ENCODE data around the gene GABRA1.
A peak's percentile ranks its signal among the peaks of the same experiment; 100 is the strongest.

Gene GABRA1

DNA sequence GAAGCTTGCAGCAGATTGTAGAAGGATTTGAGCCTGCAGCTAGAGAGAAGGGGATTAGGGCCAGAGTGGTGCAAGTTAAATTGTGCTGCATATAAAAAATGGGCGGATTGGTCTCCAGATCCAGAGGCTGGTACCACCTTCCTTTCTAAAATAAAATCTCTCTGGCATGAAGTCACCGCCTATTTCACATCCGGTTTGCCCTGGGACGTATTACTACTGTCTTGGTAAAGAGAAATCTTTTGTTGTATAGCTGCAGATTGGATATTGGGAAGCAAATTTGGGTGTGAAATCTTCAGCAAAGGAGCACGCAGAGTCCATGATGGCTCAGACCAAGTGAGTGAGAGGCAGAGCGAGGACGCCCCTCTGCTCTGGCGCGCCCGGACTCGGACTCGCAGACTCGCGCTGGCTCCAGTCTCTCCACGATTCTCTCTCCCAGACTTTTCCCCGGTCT lies at the start of gene GABRA1:
Gene GABRA1, plus strand, starts transcription at position 180 of the 451 bp plus-strand sequence. CDS start 2,691 bp downstream, outside the sequence.
- DNase-seq: no peak

DNA sequence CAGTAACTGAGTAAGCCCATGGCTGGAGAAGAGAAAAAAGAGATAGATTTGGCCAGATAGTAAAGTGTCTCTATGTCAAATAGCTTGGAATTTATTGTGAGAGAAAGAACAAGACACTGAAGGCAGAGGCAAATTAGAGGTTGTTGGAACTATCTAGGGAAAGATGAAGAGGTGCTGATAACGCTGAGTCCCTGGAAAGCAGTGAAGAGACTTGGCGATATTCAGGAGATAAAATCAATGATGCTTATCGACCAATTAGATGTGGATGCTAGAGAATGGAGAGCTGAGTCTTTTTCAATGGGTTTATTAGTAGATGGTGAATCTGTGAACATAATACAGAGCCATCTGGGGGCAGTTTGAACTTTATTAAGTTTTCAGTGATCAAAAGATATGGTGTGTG lies 48.6 kb upstream of the GABRA1 start:
- no peak for DNase-seq

DNA sequence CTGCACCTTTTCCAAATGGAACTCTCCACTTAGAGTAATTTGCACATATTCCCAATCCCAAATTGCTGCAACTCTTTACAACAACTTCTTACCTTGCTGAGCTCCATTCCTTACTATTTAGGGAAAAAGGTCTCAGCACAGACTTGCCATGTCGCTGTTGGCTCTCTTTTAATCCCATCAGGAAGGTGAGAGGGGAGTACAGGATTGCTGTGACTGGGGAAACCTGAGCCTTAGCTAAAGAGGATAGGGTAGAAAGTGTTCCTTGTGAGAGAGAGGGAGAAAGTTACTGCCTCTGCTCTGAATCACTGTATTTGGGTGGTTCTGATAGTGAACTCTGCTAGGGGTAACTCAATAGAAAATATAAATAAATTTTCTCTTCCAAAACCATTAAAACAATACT lies 43.7 kb upstream of the GABRA1 start:
- DNase-seq: no peak

DNA sequence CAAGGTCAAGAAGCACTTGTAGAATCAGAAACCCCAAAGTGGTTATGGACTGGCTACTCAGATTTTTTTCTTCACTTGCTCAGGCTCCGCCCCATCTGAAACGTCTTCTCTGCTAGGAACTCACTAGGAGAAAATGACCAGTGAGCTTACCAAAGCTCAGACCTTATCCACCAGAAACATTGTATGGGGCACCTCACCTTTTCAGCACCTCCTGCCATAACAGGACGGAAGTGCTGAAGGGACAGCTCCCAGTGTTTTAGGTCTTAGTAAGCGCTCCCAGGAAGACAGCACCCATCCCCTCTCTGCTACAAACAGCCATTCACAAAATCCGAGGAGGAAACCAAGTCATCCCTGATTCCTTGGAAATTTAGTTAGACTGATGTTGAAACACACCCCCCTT lies 1.2 kb upstream of the GABRA1 start:
- DNase-seq: peak; percentile 22 to 25

DNA sequence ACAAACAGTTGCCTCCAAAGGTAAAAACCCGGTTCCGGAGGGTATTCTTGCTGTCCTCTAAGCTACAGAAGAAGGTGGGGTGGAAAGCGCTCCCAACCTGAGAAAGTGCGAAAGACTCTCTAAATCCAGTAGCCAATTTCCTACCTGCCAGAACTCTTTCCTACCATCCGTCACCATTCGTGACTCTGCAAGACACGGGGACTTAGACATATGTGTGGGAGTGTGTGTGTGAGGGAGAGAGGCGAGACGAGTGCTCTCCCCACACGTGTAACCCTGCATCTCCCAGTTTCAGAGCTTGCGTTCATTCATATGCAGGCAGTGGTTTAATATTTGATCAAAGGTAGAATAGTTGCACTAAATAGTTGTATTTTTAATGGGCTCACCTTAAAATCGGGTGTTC lies 473 bp upstream of the GABRA1 start:
- no peak for DNase-seq

DNA sequence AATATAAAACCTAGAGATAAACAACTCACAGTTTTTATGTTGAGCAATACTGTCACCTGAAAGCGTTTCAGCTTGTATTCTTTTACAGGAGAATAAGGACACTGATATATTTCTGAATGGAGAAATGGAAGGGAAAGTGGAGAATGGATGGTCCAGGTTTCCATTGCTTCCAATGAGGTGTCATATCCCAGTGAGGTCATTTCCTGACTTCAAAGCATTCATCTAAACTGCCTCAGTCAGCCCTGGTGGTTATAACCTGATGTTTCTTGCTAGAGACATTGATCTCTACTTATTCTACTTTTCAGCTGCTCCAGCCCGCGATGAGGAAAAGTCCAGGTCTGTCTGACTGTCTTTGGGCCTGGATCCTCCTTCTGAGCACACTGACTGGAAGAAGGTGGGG lies 2.6 kb downstream of the GABRA1 start:
- DNase-seq: no peak

DNA sequence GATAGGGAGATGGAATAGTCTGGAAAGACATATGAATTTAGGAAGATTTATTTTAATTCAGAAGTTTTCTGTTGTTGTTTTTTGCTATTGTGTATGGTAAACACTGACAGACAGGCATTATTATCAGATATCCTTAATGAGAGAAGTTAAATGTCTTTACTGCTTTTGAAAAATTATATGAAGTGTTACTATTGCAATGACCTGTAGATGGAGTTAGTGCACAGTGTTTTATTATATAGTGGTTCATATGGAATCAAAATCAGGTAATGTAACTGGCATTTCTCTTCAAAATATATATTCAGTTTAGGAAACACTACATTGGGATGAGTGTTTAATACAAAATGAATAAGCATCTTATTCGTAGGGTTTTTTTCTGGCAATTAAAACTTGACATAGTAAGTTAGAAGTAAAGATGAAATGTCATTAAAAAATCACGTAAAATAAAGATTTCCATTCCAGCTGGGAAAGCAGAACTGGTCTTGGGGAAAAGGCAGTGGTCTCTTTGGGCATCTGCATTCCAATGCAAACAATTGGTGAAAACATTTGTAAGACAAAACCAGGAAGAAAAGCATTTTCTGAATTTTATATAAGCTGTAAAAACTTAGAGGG lies 3.9 kb downstream of the GABRA1 start:
- peak; percentile 38 to 58 for DNase-seq

DNA sequence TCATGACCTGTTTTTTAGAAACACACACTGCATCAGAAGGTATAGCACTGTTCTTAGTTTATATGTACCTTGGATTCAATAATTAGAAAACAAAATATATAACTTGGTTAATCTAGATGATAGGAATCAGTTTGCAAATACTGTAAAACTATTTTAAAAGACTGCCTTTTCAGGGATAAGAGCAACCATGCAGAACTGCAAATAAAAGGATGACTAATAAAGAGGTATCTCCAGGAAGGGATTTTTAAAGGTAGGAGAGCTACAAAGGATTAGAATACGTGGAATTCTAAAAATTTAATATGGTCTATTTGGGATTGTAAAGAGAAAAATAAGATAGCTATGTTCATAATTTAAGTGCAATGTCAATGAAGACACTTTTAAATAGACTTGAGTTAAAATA lies 9.4 kb downstream of the GABRA1 start:
- DNase-seq: no peak

DNA sequence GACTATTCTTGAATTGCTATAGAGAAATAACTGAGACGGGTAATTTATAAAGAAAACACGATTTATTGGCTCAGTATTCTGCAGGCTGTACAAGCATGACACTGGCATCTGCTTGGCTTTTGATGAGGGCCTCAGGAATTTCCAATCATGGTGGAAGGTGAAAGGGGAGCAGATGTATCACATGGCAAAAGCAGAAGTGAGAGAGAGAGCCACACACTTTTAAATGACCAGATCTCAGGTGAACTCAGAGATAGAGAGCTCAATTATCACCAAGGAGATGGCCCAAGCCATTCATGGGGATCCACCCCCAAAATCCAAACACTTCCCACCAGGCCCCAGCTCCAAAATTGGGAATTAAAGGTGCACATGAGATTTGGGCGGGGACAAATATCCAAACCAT lies 15.3 kb downstream of the GABRA1 start:
- no peak for DNase-seq

DNA sequence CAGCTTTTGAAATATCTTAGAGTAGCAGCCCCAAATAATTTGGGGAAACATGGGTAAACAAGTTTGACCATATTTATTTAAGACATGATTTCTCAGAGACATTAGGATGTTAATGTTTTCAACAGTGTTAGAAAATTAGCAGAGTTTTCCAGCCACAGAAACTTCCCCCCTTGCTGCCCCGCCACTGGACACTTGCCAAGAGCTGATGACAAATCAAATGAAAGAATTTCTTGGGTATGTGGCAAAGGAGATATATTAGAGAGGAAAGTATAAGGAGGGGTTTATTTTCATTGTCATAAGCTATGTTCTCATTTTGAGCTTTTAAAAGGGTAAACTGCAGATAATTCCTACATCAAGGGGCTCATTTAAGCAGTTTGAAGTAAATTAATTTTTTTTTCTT lies 15.9 kb downstream of the GABRA1 start:
- no peak for DNase-seq

DNA sequence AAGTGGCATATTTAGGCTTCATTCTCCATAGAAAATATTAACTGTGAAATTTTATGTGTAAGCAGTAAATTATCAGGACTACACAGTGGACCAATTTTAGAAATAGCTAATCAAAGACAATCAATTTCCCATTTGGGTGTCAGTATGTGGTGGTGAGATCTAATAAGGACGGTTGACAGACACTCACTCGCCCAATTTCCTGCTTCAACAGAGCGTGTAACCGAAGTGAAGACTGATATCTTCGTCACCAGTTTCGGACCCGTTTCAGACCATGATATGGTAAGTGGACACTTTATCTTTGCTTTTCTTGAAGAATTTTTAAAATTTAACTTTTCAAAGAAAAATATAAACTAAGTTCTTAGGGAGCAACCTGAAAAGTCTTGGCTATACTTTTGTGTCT lies 17.6 kb downstream of the GABRA1 start:
- no peak for DNase-seq

DNA sequence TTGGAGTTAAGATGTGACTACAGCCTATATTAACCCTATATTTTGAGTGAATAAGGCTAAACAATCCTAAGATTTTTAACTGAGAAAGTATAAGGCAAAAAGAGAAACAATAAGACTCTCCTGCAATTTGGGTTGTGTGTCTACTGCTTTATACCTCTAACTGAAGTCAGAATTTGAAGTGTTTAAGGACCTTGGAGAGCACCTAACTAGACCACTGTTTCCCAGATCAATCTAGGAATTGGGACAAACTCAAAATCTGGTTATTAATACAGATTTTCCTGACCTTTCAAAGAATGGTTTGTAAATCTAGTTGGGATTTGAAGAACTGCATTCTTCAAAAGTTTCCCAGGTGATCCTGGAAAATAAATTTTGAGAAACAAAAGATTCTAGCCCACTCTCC lies 42.1 kb downstream of the GABRA1 start:
- peak in 1 of 2 experiments; percentile 4 for DNase-seq

DNA sequence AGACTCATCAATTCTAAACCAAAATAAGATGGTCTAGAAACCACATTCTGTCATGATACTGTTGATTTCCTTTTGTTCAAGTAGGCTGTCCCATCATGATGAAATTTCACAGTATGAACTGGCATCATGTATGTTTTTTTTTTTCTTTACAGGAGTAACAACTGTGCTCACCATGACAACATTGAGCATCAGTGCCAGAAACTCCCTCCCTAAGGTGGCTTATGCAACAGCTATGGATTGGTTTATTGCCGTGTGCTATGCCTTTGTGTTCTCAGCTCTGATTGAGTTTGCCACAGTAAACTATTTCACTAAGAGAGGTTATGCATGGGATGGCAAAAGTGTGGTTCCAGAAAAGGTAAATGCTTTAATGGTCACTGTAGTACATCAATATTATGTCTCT lies 47.6 kb downstream of the GABRA1 start:
- DNase-seq: no peak

DNA sequence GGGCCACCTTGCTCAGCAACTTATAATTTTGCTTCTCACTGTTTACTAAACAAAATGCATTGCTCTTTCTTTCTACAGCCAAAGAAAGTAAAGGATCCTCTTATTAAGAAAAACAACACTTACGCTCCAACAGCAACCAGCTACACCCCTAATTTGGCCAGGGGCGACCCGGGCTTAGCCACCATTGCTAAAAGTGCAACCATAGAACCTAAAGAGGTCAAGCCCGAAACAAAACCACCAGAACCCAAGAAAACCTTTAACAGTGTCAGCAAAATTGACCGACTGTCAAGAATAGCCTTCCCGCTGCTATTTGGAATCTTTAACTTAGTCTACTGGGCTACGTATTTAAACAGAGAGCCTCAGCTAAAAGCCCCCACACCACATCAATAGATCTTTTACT lies 49.1 kb downstream of the GABRA1 start:
- no peak for DNase-seq

DNA sequence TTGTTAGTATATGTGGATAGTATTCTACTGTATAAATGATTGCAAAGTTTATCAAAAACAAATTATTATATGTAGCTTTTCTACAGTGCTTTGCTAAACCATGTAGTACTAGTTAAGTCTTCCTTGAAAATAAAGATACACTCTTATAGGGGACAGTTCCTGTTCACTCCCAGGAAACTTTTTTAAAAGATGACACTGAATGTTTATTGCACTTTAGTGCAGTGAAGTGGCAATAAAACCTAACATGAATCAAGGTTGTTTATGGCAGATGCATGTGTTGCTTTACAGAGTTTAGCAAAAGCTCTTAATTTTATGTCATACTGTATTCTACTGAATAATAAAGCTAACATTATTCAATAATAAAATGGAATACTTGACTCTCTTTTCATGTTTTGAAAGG lies 51.7 kb downstream of the GABRA1 start:
- no peak for DNase-seq

DNA sequence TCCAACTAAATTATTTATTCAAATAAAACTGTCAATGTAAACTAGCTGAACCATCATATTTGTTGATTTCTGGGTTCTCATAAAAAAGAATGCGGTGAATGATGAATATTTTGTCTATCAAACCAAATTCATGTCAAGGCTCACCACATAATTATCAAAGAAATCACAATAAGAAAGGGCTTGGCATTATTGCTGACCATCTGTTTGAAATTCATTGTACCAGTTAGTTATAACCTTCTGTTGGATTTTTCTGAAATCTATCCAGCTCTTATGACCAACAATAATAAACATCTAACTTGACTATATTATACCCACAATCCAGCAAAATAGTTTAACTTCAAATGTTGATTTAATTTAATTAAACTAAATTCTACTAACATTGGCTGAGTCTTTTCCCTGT lies 53.1 kb downstream of the GABRA1 start:
- DNase-seq: no peak

DNA sequence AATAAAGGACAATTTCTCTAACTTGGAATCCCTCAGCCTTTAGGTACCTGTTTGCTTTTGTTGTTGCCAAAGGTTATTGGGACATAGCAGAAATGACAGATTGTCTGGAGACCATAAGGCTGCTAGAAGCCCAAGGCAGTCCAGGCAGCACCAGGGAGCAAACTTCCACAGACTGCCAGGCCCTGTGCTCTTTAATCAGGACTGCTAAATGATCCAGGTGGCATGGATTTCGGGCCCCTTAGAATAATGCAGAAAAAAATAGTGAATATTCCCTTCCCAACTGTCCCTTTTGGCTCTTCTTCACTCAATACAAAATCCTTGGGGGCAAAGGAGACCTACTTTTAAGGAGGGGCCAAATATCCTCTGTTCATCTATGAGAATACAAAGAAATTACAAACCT lies 73.9 kb downstream of the GABRA1 start:
- DNase-seq: no peak

DNA sequence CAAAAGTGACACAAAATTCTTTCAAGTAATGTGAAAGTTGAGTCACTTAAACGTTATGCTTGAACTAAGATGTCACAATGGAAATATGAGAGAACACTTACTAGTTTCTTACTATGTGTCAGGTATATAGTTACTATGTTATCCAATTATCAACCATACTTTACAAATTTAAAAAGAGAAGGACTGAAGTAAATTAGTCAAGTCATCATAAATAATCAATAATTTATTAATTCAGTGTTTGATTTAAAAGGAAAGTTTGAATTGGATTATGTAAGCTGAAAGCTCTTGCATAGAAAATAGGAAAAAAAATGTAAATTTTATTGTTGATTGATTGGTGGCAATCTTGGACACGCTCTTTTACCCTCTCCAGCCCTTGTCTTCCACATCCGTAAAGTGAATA lies 76.3 kb downstream of the GABRA1 start:
- DNase-seq: no peak

DNA sequence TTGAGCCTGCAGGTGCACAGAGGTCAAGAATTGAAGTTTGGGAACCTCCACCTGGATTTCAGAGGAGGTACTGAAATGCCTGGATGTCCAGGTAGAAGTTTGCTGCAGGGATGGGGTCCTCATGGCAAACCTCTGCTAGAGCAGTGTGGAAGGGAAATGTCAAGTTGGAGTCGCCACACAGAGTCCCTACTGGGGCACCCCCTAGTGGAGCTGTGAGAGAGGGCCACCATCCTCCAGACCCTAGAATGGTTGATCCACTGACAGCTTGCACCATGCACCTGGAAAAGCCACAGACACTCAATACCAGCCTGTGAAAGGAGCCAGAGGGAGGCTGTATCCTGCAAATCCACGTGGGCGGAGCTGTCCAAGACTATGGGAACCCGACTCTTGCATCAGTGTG lies 78.0 kb downstream of the GABRA1 start:
- no peak for DNase-seq

DNA sequence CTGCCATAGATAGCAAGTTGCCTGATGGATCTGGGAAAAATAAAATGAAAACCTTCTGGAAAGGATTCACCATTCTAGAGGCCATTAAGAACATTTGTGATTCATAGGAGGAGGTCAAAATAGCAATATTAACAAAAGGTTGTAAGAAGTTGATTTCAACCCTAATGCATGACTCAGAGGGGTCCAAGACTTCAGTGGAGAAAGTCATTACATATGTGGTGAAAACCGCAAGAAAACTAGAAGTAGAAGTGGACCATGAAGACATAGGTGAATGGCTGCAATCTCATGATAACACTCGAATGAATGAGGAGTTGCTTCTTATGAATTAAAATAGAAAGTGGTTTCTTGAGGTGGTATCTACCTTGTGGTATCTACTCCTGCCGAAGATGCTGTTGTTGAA lies 86.6 kb downstream of the GABRA1 start:
- no peak for DNase-seq

DNA sequence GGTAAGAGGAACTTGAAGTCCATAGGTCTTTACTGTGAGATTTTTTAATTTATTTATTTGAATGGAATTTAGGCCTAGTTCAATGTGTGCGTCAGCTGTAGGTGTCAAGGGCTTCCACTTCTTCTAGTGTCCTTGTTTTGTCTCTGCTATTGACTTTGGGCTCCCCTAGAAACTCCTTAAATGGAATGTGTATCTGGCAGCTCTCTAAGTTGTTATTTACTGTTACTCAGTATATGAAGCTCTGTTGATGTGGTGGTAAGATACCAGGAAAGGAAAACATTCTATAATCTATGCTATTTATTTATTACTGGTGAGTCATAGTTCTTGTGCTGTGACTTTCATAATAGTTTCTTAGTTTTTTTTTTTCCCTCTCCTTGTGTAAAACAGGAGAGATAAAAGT lies 97.1 kb downstream of the GABRA1 start:
- DNase-seq: no peak

DNA sequence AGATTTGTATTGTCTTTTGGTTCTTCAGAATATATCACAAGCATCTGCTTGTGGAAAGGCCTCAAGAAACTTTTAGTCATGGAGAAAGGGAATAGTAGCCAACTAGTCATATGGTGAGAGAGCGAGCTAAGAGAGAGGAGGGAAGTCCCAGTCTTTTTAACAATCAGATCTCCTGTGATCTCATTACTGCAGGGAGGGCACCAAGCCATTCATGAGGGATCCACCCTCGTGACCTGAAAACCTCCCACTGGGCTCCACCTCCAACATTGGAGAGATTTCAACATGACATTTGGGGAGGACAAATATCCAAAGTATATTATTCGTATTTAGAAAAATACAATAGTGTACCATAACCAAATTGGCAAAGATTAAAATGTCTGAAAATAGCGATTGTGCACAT lies 99.0 kb downstream of the GABRA1 start:
- DNase-seq: no peak

All from Kasumi-1 (cell line).